Tibial artery (tissue), 4 donors: ENCODE results near the gene ADAMTS6.

Experiments used
- DNase-seq, 2 donors: peaks; one replicate each; pipeline ENCODE4 v3.0.0-alpha.2; 2019
- H3K27ac ChIP-seq, 2 donors: fragments of 200-600 bp; sonication (generic) in 1 of 2; 1 replicate in 1 of 2; 2 replicates in 1 of 2; pipeline ENCODE4 v1.5.1; 2018 to 2019; ENCODE audit warnings: mild to moderate bottlenecking in 1 of 2
- H3K27me3 ChIP-seq, 2 donors: fragments of 200-600 bp; sonication (generic) in 1 of 2; one replicate each; pipeline versions ENCODE4 v1.5.1 to v1.6.0; 2016 to 2019
- H3K36me3 ChIP-seq, 3 donors: fragments of 200-600 bp; sonication (generic) in 2 of 3; one replicate each; pipeline ENCODE4 v1.5.1; 2016 to 2019; ENCODE audit warnings: mild to moderate bottlenecking in 2 of 3
- H3K4me1 ChIP-seq, 4 donors: fragments of 200-600 bp; sonication (generic) in 2 of 4; 1 replicate in 3 of 4; 2 replicates in 1 of 4; pipeline ENCODE4 v1.5.1; 2016 to 2019
- H3K4me3 ChIP-seq, 2 donors: fragments of 200-600 bp; sonication (generic) in 1 of 2; 1 replicate in 1 of 2; 2 replicates in 1 of 2; pipeline ENCODE4 v1.5.1; 2018 to 2019; ENCODE audit warnings: mild to moderate bottlenecking in 2 of 2
- H3K9me3 ChIP-seq, 3 donors: fragments of 200-600 bp; sonication (generic) in 1 of 3; one replicate each; pipeline ENCODE4 v1.5.1; 2016 to 2019
- CTCF ChIP-seq, 2 experiments: fragments of 200-600 bp in 1 of 2; fragments of 450-650 bp in 1 of 2; IDR thresholded peaks; one replicate each; pipeline ENCODE4 v1.5.1; 2017 to 2019; ENCODE audit warnings: antibody characterized with exemption in 2 of 2, mild to moderate bottlenecking in 1 of 2, moderate library complexity in 1 of 2
- intact Hi-C: fragments of 100-400 bp; cut with DNase I; formaldehyde crosslinking; loops from one replicate; pipeline ENCODE4 v1.15.0; 2023; ENCODE audit warnings: low total_unique reads

Gene ADAMTS6

GRCh38 chr5:65133477-65134110 lies 348.1 kb downstream of the ADAMTS6 start:
- Histone ChIP-seq H3K27me3 (no peaks in the 10 kb centered on the region), H3K9me3 (no peaks in the 10 kb centered on the region), H3K4me3 (no peak overlapping the region), H3K36me3 (no peaks in the 10 kb centered on the region), H3K27ac (peak overlapping the region; percentile 68 to 79), H3K4me1 (peaks cover 0 to 45% (median 27%) of the 10 kb centered on the region in 4 donors)
- TF ChIP-seq CTCF (IDR thresholded peaks at IDR 0.05) = no peak
- DNase-seq = no peak
- intact Hi-C loops = no loop called here

- no peak for DNase-seq
- H3K4me1 ChIP-seq = peaks cover 0 to 45% (median 26%) of the 10 kb centered on the region in 4 donors
- H3K36me3 ChIP-seq = no peaks in the 10 kb centered on the region
- H3K9me3 ChIP-seq = no peaks in the 10 kb centered on the region
- no peak for TF ChIP-seq CTCF (IDR thresholded peaks at IDR 0.05)
- no peak overlapping the region for H3K27ac ChIP-seq
- intact Hi-C loops = no loop called here
- no peaks in the 10 kb centered on the region for H3K27me3 ChIP-seq
- no peak overlapping the region for H3K4me3 ChIP-seq
These were observed 349.3 kb downstream of the ADAMTS6 start for GRCh38 chr5:65132386-65132785.

GRCh38 chr5:65128226-65128625 lies 353.5 kb downstream of the ADAMTS6 start:
- Histone ChIP-seq H3K4me3 (no peak overlapping the region), H3K27me3 (no peaks in the 10 kb centered on the region), H3K9me3 (no peaks in the 10 kb centered on the region), H3K4me1 (peaks cover 0 to 33% (median 17%) of the 10 kb centered on the region in 4 donors), H3K36me3 (no peaks in the 10 kb centered on the region), H3K27ac (peak overlapping the region; percentile 71)
- no peak for TF ChIP-seq CTCF (IDR thresholded peaks at IDR 0.05)
- DNase-seq = no peak
- intact Hi-C loops = no loop called here

GRCh38 chr5:65127161-65127901 lies 354.4 kb downstream of the ADAMTS6 start:
- intact Hi-C loops = no loop called here
- Histone ChIP-seq H3K27ac (peak overlapping the region; percentile 71), H3K4me3 (no peak overlapping the region), H3K4me1 (peaks cover 0 to 28% (median 14%) of the 10 kb centered on the region in 4 donors), H3K36me3 (no peaks in the 10 kb centered on the region), H3K27me3 (no peaks in the 10 kb centered on the region), H3K9me3 (no peaks in the 10 kb centered on the region)
- no peak for DNase-seq
- TF ChIP-seq CTCF (IDR thresholded peaks at IDR 0.05) = no peak

GRCh38 chr5:65126542-65127069 lies 355.1 kb downstream of the ADAMTS6 start:
- DNase-seq = no peak
- Histone ChIP-seq H3K4me1 (peaks cover 0 to 28% (median 14%) of the 10 kb centered on the region in 4 donors), H3K4me3 (no peak overlapping the region), H3K9me3 (no peaks in the 10 kb centered on the region), H3K27ac (peak overlapping the region; percentile 71), H3K36me3 (no peaks in the 10 kb centered on the region), H3K27me3 (no peaks in the 10 kb centered on the region)
- TF ChIP-seq CTCF (IDR thresholded peaks at IDR 0.05) = no peak
- intact Hi-C loops = no loop called here
